NCI-H1092 (cell line): ENCODE measurements around the gene CDRT4.
A peak's percentile ranks its signal among the peaks of the same experiment; 100 is the strongest.

Experiments used
- DNase-seq: peaks from one replicate; lab custom pipeline; 2025; lab: John Stamatoyannopoulos, UW

The CDRT4 gene

GRCh38 chr17:15431766-15432165 lies 35.7 kb downstream of the CDRT4 start:
- DNase-seq: no peak

- DNase-seq: no peak
Observed at GRCh38 chr17:15431196-15431595, 36.2 kb downstream of the CDRT4 start.

GRCh38 chr17:15424521-15424920 lies 42.9 kb downstream of the CDRT4 start:
- no peak for DNase-seq

GRCh38 chr17:15422392-15422965 lies 44.9 kb downstream of the CDRT4 start:
- DNase-seq: no peak

- DNase-seq: no peak
Observed at GRCh38 chr17:15418781-15419180, 48.6 kb downstream of the CDRT4 start.

GRCh38 chr17:15414532-15415306 lies 52.7 kb downstream of the CDRT4 start:
- DNase-seq: no peak

- DNase-seq: no peak
Observed at GRCh38 chr17:15413101-15413771, 54.2 kb downstream of the CDRT4 start.

- no peak for DNase-seq
Observed at GRCh38 chr17:15412606-15413005, 54.8 kb downstream of the CDRT4 start.

GRCh38 chr17:15411384-15412198 lies 55.8 kb downstream of the CDRT4 start:
- no peak for DNase-seq

- DNase-seq: no peak
Observed at GRCh38 chr17:15409721-15410250, 57.6 kb downstream of the CDRT4 start.

- DNase-seq: no peak
Observed at GRCh38 chr17:15408803-15409202, 58.6 kb downstream of the CDRT4 start.

GRCh38 chr17:15406081-15406480 lies 61.3 kb downstream of the CDRT4 start:
- DNase-seq: no peak

- DNase-seq: no peak
Observed at GRCh38 chr17:15405058-15405415, 62.4 kb downstream of the CDRT4 start.

- DNase-seq: no peak
Observed at GRCh38 chr17:15404106-15405057, 63.0 kb downstream of the CDRT4 start.

GRCh38 chr17:15403276-15403939 lies 64.0 kb downstream of the CDRT4 start:
- DNase-seq: no peak

- DNase-seq: no peak
Observed at GRCh38 chr17:15399443-15399842, 68.0 kb downstream of the CDRT4 start.

- DNase-seq: no peak
Observed at GRCh38 chr17:15398736-15399331, 68.6 kb downstream of the CDRT4 start.

- peak; percentile 48 for DNase-seq
Observed at GRCh38 chr17:15398291-15398690, 69.1 kb downstream of the CDRT4 start.

- no peak for DNase-seq
Observed at GRCh38 chr17:15397620-15398019, 69.8 kb downstream of the CDRT4 start.

GRCh38 chr17:15395091-15395490 lies 72.3 kb downstream of the CDRT4 start:
- DNase-seq: no peak
